OCI-LY7 (cell line): Measurements from ENCODE around the gene DPPA5.

Experiments
- EZH2phosphoT487 ChIP-seq: fragments of 200-600 bp; sonication (generic); IDR thresholded peaks from 2 replicates; pipeline ENCODE4 v1.6.1; 2018; ENCODE audit warnings: low read depth, borderline replicate concordance, mild to moderate bottlenecking, mixed run types, antibody characterized with exemption, low read length, moderate library complexity, mixed read lengths
- TF ChIP-seq, protein P1 (sequence below): fragments of 200-600 bp; sonication (generic); conservative IDR thresholded peaks from 2 replicates; pipeline ENCODE4 v1.5.1; 2014; ENCODE audit warnings: mild to moderate bottlenecking, antibody characterized with exemption, low read length, moderate library complexity, mixed read lengths

DNA sequence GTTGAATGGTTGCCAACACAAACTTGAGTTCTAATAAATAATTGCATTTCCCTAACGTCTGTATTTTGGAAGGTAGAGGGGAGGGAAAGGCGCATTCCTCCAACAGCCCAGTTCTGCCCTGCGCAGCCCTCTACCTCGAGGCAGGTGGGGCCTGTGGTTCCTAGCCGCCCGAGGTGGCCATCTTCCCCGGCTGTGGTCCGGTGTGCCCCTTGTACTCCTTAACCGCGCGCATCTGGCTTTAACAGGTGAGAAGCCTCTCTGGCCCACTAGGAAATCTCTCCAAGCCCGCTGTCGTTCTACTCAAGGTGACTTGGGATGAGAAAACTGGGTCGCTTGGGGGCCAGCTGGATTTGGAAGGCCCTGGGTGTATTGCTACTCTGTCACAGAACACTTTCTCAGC lies 10.0 kb upstream of the DPPA5 start:
- TF ChIP-seq, protein P1, sequence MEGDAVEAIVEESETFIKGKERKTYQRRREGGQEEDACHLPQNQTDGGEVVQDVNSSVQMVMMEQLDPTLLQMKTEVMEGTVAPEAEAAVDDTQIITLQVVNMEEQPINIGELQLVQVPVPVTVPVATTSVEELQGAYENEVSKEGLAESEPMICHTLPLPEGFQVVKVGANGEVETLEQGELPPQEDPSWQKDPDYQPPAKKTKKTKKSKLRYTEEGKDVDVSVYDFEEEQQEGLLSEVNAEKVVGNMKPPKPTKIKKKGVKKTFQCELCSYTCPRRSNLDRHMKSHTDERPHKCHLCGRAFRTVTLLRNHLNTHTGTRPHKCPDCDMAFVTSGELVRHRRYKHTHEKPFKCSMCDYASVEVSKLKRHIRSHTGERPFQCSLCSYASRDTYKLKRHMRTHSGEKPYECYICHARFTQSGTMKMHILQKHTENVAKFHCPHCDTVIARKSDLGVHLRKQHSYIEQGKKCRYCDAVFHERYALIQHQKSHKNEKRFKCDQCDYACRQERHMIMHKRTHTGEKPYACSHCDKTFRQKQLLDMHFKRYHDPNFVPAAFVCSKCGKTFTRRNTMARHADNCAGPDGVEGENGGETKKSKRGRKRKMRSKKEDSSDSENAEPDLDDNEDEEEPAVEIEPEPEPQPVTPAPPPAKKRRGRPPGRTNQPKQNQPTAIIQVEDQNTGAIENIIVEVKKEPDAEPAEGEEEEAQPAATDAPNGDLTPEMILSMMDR: no peak
- no peak for TF ChIP-seq EZH2phosphoT487
